IPS-NIHi7 (cell line): Measurements from ENCODE around the gene SLC15A1.
"Not testable (repeated sequence)": the region's sequence is repeated elsewhere in the genome, so short reads cannot be mapped to it uniquely, and the experiment has no call there.

ENCODE experiments used
- DNase-seq: peaks from one replicate; pipeline ENCODE4 v3.0.0; 2012; ENCODE audit warnings: mixed read lengths; ENCODE audit errors: extremely low spot score

SLC15A1 gene

DNA sequence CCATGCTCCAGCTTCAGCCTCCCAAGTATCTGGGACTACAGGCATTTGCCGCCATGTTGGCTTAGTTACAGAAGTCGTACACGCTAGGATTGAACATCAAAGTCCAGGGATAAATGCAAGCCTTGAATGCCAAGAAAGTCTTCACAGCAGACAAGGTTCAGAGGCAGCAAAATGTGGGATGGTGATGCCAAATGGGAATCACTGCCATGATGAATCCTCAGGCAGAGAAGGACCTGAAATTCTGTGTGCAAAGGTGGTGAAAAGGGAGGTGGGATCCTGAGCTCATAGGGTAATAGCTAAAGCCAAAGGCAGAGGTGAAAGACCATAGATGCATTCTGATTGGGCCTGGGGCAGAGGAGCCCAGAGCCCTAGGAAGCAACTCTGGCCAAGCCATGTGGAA lies 96.2 kb downstream of the SLC15A1 start:
- no peak for DNase-seq

DNA sequence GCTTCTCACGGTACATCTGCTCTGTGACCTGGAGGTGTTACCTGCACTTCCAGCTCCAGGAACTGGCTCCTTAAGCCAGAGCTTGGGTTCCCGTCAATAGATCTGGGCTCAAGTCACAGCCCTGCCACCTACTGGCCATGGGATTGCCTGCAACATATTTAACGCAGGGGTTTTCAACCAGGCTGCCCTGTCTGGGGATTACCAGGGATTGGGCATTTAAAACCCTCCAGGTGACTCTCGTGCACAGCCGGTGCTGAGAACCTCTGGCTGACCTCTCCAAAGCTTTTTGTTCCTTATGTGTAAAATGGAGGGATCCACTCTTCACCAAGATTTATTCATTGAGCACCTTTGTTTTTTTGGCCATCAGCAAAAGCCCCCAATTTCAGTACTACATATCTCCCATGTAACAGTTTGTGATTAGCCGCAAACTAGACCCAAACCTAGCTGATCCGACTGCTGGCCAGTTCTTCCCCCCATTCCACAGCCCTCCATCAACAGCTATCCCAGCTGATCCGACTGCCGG lies 98.9 kb downstream of the SLC15A1 start:
- peak; percentile 97 for DNase-seq

DNA sequence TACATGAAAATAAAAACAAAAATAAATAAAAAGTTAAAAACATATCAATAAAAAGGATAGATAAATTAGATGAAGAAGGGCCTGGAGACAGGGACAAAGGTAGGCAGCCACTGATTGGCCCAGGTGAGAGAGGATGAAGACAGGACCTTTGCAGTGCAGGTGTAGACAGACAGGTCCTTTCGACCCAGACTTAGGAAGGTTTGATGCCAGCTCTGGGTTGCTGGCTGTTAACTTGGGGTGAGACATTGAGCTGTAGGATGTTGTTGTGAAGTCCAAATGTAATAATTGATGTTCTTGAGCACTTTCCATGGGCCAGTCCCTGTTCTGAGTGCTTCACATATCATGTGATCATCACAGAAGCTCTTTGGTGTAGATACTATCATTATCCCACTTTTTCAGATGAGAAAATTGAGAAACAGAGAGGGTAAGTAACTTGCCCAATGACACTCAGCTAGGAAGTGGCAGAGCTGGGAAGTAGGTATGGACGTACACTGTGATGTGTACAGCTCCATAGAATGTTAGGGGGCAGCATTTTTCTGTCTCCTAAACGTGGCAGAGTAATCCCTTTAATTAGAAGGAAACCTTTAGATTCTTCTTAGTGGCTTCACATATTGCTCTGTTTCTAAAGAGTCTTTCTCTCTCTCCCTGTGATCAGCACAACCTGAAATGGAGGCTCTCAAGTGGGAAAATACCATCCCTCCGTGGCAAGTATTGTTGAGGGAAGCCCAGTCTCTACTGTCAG lies 99.6 kb downstream of the SLC15A1 start:
- DNase-seq = no peak

DNA sequence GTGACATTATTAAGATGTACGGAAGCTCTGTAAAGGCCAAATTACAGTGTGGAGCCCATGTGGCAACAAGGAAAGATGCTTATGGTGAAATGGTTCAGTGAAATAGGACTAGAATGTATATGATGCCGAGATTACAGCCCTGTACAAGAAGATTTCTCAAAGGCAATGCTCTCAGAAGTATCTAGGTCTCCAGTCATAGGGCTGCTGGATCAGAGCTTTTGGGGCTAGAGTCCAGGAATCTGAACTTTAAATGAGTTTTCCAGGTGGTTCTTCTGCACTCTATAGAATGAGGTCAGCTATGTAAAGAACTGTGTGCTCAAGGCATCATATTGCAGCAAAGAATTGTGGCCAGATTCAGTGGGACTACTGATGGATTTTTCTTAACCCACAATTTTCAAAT lies 100.2 kb downstream of the SLC15A1 start:
- DNase-seq = no peak

DNA sequence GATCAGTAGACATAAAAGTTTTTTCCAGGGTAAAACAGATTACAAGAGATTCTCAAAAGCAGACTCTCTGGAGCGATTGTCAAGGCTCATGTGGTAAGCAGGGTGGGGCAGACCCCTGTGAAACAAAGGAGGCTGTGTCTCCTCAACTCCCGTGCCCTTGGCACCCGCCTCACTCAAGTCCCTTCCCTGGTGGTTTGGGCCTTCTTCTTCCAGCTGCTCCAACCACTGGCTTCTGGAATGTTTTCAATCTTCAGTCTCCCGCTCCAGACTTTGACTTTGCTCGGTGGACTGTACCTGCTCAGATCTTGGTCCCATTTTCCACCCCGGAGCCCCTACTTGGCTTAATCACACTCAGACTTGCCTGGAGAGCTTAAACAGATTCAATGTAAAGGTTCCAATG lies 100.7 kb downstream of the SLC15A1 start:
- DNase-seq = no peak

DNA sequence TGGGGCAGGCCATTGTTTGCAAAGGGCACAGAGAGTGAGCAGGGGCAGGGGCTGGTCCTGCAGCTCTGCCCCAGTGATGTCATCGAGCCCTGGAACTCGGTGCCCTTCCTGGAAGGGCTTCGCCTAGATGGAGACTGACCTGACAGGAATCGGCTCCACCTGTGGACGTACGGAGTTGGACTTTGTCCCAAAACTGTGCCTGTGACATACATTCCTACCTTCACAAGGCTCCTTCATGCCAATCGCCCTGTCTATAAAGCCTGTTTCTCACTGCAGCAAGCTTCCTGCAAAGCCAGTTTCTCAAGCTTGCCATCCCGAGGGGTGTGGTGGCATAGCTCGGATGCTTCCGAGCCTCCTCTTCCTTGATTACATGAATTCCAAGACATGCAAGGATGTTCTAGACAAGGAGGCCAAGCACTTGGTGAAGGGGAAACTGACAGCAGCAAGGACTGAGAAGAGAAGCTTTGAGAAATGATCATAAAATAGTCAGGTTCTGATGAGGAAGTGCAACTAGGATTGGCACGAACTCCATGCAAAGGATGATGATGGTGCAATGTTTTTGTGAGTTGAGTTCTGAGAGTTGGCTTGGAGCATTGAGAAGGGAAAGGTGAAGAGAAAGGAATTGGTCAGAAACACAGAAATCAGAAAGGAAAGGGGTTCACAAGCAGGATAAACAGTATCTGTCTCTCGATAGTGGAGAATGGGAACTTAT lies 101.9 kb downstream of the SLC15A1 start:
- DNase-seq = no peak

DNA sequence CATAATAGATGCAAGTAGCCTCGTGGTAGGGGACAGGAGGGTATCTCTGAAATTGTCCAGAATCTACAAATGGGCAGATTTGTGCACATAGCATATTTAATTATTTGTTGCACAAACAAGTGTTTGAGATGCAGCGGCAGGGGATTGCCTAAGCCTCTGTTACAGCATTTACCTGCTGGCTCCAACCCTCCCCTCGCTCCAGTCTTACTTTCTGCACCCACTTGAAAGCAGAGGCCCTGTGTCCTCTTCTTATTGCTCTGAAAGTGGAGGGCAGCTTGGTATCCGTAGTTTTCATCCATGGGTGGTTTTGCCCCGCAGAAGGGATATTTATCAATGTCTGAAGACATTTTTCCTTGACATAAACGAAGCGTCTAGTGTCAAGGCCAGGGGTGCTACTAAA lies 102.6 kb downstream of the SLC15A1 start:
- no peak for DNase-seq

DNA sequence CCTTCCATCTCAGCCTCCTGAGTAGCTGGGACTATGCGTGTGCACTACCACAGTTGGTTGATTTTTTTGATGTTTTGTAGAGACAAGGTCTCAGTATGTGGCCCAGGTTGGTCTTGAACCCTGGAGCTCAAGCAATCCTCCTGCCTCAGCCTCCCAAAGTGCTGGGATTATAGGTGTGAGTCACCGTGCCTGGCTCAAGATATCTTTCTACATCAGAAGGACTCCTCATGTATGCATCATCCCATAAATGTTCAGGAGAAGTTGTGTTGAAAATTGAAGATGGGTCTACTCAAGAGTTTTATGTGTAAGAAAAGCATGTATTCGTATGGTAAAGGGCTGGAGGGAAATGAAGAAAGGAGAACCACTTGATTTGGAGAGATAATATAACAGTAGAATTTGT lies 103.8 kb downstream of the SLC15A1 start:
- no peak for DNase-seq

DNA sequence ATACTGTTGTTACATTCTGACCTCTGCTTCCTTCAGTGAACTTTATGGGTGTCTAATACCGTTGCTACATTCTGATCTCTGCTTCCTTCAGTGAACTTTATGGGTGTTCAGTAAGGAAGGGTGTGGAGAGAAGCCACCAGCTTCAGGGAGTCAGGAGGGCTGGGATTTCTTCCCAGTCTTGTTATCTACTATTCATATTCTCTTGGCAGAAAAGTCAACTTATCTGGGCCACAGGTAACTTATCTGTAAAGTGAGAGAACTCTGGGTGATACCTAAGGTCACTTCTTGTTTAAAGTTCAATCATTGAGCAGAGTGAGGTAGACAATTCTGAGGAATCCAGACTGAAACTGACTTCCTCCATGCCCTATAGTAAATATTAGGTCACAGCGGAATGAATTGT lies 104.3 kb downstream of the SLC15A1 start:
- no peak for DNase-seq

DNA sequence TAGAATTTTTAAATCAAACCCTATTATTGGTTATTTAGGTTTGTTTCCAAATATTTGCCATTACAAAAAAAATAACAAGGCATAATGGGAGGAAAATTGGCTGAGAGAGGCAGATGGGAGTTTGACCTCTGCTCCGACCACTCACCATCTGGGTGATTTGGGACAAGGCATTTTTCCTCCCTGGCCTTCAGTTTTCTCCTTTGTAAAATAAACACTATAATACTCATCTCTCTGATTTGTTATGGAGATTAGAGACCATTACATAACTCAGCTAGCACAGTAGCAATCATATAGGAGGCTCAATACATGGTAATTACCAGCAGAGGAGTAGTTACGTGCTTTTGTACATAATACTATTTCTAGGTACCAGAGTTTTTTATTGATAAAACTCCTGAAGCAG lies 105.4 kb downstream of the SLC15A1 start:
- DNase-seq = no peak

DNA sequence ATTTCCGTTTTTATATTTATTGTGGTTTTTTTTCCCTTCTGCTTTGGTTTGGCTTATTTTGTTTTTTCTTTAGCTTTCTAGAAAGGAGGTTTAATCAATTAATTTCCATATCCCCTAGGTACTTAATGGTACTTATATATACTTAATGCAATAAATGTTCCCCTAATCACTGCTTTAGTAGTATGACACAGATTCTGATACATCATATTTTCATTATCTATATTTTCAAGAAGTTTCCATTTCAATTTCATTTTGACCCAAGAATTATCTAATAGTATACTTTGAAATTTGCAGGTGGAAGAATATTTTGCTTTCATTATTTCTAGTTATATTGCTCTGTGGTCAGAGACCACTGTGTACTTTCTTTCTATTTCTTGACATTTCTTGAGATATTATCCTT lies 109.0 kb downstream of the SLC15A1 start:
- DNase-seq = no peak

DNA sequence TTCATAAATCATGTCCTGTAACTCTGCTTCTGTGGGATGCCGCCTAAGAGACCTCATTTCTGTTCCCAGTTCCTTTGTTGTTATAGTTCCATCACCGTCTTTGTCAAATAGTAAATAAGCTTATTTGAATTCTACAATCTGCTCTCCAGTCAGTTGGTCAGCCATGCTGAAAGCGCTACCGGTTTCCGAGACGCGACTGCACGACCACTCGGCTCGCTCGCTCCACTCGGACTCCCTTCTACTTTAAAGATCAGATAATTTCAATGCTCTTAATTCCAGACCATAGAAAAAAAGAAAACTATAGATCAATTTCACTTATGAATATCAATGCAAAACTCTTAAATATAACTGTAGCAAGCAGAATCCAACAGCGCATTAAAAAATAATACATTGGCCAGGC lies 111.4 kb downstream of the SLC15A1 start:
- no peak for DNase-seq

DNA sequence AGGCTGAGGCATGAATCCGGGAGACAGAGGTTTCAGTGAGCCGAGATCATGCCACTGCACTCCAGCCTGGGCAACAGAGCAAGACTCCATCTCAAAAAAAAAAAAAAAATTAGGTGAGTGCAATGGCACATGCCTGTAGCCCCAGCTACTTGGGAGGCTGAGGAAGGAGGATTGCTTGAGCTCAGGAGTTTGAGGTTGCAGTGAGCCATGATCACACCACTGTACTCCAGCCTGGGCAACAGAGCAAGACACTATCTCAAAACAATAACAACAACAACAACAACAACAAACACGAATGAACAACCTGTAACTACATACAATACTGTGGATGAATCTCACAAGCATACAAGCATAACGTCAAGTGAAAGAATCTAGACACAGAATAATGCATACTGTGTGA lies 112.7 kb downstream of the SLC15A1 start:
- not testable (repeated sequence) for DNase-seq

DNA sequence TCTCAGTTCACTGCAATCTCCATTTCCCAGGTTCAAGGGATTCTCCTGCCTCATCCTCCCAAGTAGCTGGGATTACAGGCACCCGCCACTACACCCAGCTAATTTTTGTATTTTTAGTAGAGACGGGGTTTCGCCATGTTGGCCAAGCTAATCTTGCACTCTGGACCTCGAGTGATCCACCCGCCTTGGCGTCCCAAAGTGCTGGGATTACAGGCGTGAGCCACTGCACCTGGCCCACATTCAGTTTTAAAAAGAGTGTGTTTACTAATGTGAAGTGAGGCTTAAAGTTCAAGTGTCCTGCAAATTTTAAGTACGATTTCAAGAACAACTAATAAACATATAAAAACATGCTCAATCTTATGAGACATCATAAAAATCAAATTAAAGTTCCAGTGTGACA lies 114.1 kb downstream of the SLC15A1 start:
- DNase-seq = not testable (repeated sequence)
